SIG-M5 treated with dmso at 0.1 percent for 504 hours (cell line): ENCODE measurements around the gene SLC19A1.
A peak's percentile ranks its signal among the peaks of the same experiment; 100 is the strongest.

Experiments used
- DNase-seq: peaks from one replicate; lab custom pipeline; 2025; ENCODE audit not compliant: unreplicated experiment; lab: John Stamatoyannopoulos, UW

Gene SLC19A1

GRCh38 chr21:45558044-45558721, 15.9 kb upstream of the SLC19A1 start:
- DNase-seq, result no peak

GRCh38 chr21:45557616-45558043, 15.4 kb upstream of the SLC19A1 start:
- no peak for DNase-seq

- no peak for DNase-seq
Observed at GRCh38 chr21:45556645-45557615, 14.7 kb upstream of the SLC19A1 start.

- DNase-seq, result no peak
Observed at GRCh38 chr21:45556302-45556644, 14.0 kb upstream of the SLC19A1 start.

- DNase-seq, result peak; percentile 81
Observed at GRCh38 chr21:45555557-45556301, 13.5 kb upstream of the SLC19A1 start.

- peak; percentile 60 for DNase-seq
Observed at GRCh38 chr21:45555251-45555556, 13.0 kb upstream of the SLC19A1 start.

GRCh38 chr21:45554477-45555175, 12.4 kb upstream of the SLC19A1 start:
- DNase-seq, result peak; percentile 56

GRCh38 chr21:45552696-45553391, 10.6 kb upstream of the SLC19A1 start:
- no peak for DNase-seq

GRCh38 chr21:45551783-45552695, 9.8 kb upstream of the SLC19A1 start:
- no peak for DNase-seq

GRCh38 chr21:45551316-45551715, 9.1 kb upstream of the SLC19A1 start:
- DNase-seq, result peak; percentile 30

- peak; percentile 98 for DNase-seq
Observed at GRCh38 chr21:45550522-45551210, 8.4 kb upstream of the SLC19A1 start.

GRCh38 chr21:45549626-45550463, 7.6 kb upstream of the SLC19A1 start:
- no peak for DNase-seq

GRCh38 chr21:45548711-45549491, 6.7 kb upstream of the SLC19A1 start:
- DNase-seq, result no peak

- DNase-seq, result no peak
Observed at GRCh38 chr21:45547545-45547900, 5.3 kb upstream of the SLC19A1 start.

GRCh38 chr21:45546636-45547544, 4.7 kb upstream of the SLC19A1 start:
- DNase-seq, result no peak
